Muscle of leg (tissue), 11 donors: ENCODE measurements around the gene SEPTIN7. TPM values are rescaled to one million over a fixed set of nuclear protein-coding genes. Genes with fewer than 3 reads are reported as not detected.

Experiments used
- DNase-seq: peaks from one replicate; pipeline ENCODE4 v3.0.0; 2013
- H3K27ac ChIP-seq: one replicate; pipeline ENCODE4 v1.5.1; 2013; ENCODE audit warnings: mild to moderate bottlenecking, low read length, control low read depth
- H3K27me3 ChIP-seq: one replicate; pipeline ENCODE4 v1.6.1; 2013; ENCODE audit warnings: low read length; ENCODE audit not compliant: control insufficient read depth, insufficient read depth
- H3K36me3 ChIP-seq: one replicate; pipeline ENCODE4 v1.6.1; 2013; ENCODE audit warnings: low read length; ENCODE audit not compliant: control insufficient read depth, insufficient read depth
- H3K4me1 ChIP-seq: one replicate; pipeline ENCODE4 v1.6.1; 2013; ENCODE audit warnings: low read length; ENCODE audit not compliant: control insufficient read depth, insufficient read depth
- H3K4me3 ChIP-seq: one replicate; pipeline ENCODE4 v1.5.1; 2013; ENCODE audit warnings: low read length, control low read depth
- H3K9me3 ChIP-seq: replicated peaks from 2 replicates; pipeline ENCODE4 v1.6.1; 2013; ENCODE audit warnings: low read depth, low read length; ENCODE audit not compliant: control insufficient read depth
- WGBS: methylation state at CpG from one replicate; pipeline ENCODE4 v1.1.5; 2013; ENCODE audit warnings: missing lambda C conversion rate; ENCODE audit not compliant: insufficient coverage; 5-methylcytosine and 5-hydroxymethylcytosine counted together
- polyA plus RNA-seq, 8 donors: library from polyadenylated mRNA; unstranded; fragments of 120-200 nt; gene quantifications; one replicate each; pipeline versions ENCODE4 v1.2.1 to v1.2.3, GENCODE V29; 2013; ENCODE audit warnings: inconsistent platforms in 1 of 8, low replicate concordance in 1 of 8; ENCODE audit not compliant: insufficient read length in 8 of 8, insufficient read depth in 1 of 8
- total RNA-seq: library from RNA; stranded (reverse); fragments of 120-200 nt; gene quantifications from one replicate; pipeline ENCODE4 v1.2.4, GENCODE V29; 2013

Gene SEPTIN7
- total and polyA plus RNA-seq, 9 donors = 324 to 423 (median 363) TPM

GRCh38 chr7:35802102-35802466 is 1.2 kb downstream of the SEPTIN7 start:
- Histone ChIP-seq H3K4me1 (peaks cover 7% of the 10 kb centered on the region), H3K27ac (peak overlapping the region; percentile 98), H3K36me3 (no peaks in the 10 kb centered on the region), H3K27me3 (no peaks in the 10 kb centered on the region), H3K9me3 (no peaks in the 10 kb centered on the region), H3K4me3 (peak overlapping the region; percentile 94)
- no peak for DNase-seq
- whole genome bisulfite sequencing = no CpG with 5 or more reads among the region's 4 CpGs

GRCh38 chr7:35802649-35803048 is 1.8 kb downstream of the SEPTIN7 start:
- WGBS = 25% methylated on average over 3 of the region's 3 CpGs
- Histone ChIP-seq H3K4me3 (peak overlapping the region; percentile 94), H3K27me3 (no peaks in the 10 kb centered on the region), H3K4me1 (peaks cover 7% of the 10 kb centered on the region), H3K9me3 (no peaks in the 10 kb centered on the region), H3K36me3 (no peaks in the 10 kb centered on the region), H3K27ac (peak overlapping the region; percentile 98)
- peak; percentile 24 for DNase-seq

GRCh38 chr7:35804231-35804970 is 3.5 kb downstream of the SEPTIN7 start:
- H3K4me1 ChIP-seq = peaks cover 7% of the 10 kb centered on the region
- no peak overlapping the region for H3K27ac ChIP-seq
- H3K27me3 ChIP-seq = no peaks in the 10 kb centered on the region
- no peak overlapping the region for H3K4me3 ChIP-seq
- no peaks in the 10 kb centered on the region for H3K9me3 ChIP-seq
- WGBS = 100% methylated on average over 2 of the region's 10 CpGs
- H3K36me3 ChIP-seq = no peaks in the 10 kb centered on the region
- no peak for DNase-seq

GRCh38 chr7:35805876-35806275 is 5.0 kb downstream of the SEPTIN7 start:
- Histone ChIP-seq H3K4me3 (no peak overlapping the region), H3K4me1 (peaks cover 7% of the 10 kb centered on the region), H3K27me3 (no peaks in the 10 kb centered on the region), H3K9me3 (no peaks in the 10 kb centered on the region), H3K27ac (no peak overlapping the region), H3K36me3 (no peaks in the 10 kb centered on the region)
- DNase-seq = no peak
- 63% methylated on average over 1 of the region's 3 CpGs for WGBS

GRCh38 chr7:35816514-35816913 is 15.7 kb downstream of the SEPTIN7 start:
- no peaks in the 10 kb centered on the region for H3K4me1 ChIP-seq

GRCh38 chr7:35817181-35817580 is 16.3 kb downstream of the SEPTIN7 start:
- WGBS = no CpG with 5 or more reads among the region's 2 CpGs
- Histone ChIP-seq H3K4me1 (no peaks in the 10 kb centered on the region), H3K9me3 (peaks cover 21% of the 10 kb centered on the region)

More at GRCh38 chr7:35816514-35816913, 15.7 kb downstream of the SEPTIN7 start:
- WGBS = no CpG with 5 or more reads among the region's 1 CpG
- H3K27ac ChIP-seq = no peak overlapping the region
- peaks cover 21% of the 10 kb centered on the region for H3K9me3 ChIP-seq
- H3K36me3 ChIP-seq = no peaks in the 10 kb centered on the region
- no peaks in the 10 kb centered on the region for H3K27me3 ChIP-seq
- no peak overlapping the region for H3K4me3 ChIP-seq
- DNase-seq = no peak

DNA sequence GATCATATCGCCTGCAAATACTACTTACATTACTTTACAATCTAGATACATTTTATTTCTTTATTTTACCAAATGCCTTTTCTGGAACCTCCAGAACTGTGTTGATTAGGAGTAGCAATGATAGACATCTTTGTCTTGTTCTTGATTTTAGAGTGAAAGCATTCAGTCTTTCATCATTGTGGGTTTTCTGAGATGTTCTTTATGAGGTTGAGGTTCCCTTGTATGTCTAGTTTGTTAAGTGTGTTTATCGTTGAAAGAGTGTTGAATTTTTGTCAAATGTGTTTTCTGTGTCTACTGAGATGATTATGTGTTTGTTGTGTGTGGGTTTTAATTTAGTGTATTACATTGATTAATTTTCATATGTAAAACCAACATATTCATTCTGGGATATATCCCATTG is 17.1 kb downstream of the SEPTIN7 start:
- WGBS = no CpG with 5 or more reads among the region's 2 CpGs
- Histone ChIP-seq H3K4me1 (no peaks in the 10 kb centered on the region), H3K36me3 (no peaks in the 10 kb centered on the region), H3K27ac (no peak overlapping the region), H3K4me3 (no peak overlapping the region), H3K27me3 (no peaks in the 10 kb centered on the region), H3K9me3 (peaks cover 24% of the 10 kb centered on the region)
- no peak for DNase-seq

More at GRCh38 chr7:35817181-35817580, 16.3 kb downstream of the SEPTIN7 start:
- no peak for DNase-seq
- Histone ChIP-seq H3K4me3 (no peak overlapping the region), H3K27me3 (no peaks in the 10 kb centered on the region), H3K36me3 (no peaks in the 10 kb centered on the region), H3K27ac (no peak overlapping the region)

- Histone ChIP-seq H3K36me3 (no peaks in the 10 kb centered on the region), H3K4me3 (no peak overlapping the region), H3K27me3 (no peaks in the 10 kb centered on the region), H3K9me3 (peaks cover 24% of the 10 kb centered on the region), H3K4me1 (no peaks in the 10 kb centered on the region), H3K27ac (no peak overlapping the region)
- DNase-seq = no peak
These were observed 17.7 kb downstream of the SEPTIN7 start for GRCh38 chr7:35818513-35818912.

DNA sequence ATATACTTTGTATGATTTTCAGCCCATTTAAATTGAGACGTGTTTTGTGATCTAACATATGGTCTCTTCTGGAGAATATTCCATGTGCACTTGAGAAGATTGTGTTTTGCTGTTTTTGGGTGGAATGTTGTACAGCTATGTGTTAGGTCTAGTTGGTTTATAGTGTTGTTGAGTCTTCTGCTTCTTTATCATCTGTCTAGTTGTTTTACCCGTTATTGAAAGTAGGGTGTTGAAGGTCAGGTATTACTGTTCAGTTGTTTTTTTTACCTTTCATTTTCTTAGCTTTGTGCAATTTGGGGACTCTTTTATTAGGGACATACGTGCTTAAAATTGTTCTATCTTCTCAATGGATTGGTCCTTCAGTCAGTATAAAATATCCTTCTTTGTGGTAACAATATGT is 18.5 kb downstream of the SEPTIN7 start:
- Histone ChIP-seq H3K4me1 (no peaks in the 10 kb centered on the region), H3K27ac (no peak overlapping the region), H3K9me3 (peaks cover 24% of the 10 kb centered on the region), H3K27me3 (no peaks in the 10 kb centered on the region), H3K4me3 (no peak overlapping the region), H3K36me3 (no peaks in the 10 kb centered on the region)
- DNase-seq = no peak
- WGBS = no CpG with 5 or more reads among the region's 3 CpGs

DNA sequence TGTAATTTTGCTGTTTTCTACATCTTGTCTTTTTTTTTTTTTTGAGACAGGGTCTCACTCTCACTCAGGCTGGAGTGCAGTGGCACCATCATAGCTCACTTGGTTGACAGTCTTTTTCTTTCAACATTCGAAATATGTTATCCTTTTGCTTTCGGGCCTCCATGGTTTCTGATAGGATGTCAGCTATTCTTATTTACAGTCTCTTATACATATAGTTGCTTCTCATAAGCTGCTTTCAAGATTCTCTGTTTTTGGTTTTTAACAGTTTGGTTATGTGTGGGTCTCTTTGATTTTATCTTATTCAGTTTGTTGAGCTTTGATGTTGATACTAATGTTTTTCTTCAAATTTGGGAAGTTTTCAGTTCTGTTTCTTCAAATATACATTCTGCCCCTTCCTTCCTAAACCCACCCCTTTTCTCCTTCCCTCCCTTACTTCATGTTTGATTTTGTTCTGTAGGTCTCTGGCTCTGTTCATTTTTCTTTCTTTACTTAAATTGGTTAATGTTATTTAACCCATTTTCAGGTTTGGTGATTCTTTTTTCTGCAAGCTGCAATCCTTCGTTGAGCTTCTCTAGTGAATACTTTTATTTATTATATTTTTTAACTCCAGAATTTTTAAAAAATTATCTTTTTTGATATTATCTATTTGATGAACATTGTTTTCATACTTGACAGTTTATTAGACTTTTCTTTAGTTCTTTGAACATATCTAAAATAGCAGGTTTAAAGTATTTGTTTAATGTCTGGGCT is 19.3 kb downstream of the SEPTIN7 start:
- no CpG with 5 or more reads among the region's 3 CpGs for WGBS
- H3K9me3 ChIP-seq = peaks cover 20% of the 10 kb centered on the region
- no peak overlapping the region for H3K27ac ChIP-seq
- no peak overlapping the region for H3K4me3 ChIP-seq
- no peaks in the 10 kb centered on the region for H3K4me1 ChIP-seq
- no peaks in the 10 kb centered on the region for H3K36me3 ChIP-seq
- no peak for DNase-seq
- no peaks in the 10 kb centered on the region for H3K27me3 ChIP-seq
